GM12874 (cell line): ENCODE data around the gene RD3L.

Experiments
- TF ChIP-seq, protein P1 (sequence below): IDR thresholded peaks from 2 replicates; pipeline ENCODE4 v1.5.1; 2011; ENCODE audit warnings: low read depth, mild to moderate bottlenecking, control low read depth, low read length, moderate library complexity; ENCODE audit not compliant: insufficient read depth

The RD3L gene

DNA sequence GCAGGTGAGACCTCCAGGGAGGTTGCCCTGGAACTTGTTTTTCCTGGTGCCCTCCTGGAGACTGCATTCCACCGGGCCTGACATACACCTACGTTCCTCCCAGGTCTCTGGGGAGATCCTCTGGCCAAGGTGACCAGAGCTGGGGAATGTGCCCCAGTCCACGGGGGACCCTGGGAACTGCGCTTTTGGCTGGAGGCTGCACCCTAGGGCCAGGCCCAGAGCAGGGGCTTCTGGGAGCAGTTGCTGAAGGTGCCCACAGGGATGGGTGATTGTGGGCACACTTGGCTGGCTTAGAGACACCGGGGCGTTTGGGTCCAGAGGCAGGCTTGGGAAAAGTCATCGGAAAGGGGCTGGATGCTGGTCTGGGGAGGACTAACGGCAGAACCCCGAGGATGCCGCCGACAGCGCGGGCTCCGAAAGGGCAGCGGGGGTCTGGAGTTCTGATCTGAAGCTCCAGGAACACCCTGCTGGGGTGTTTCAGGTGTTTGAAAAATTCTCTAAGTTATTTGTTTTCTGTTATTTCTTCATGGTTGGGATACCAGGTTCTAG is 50.6 kb downstream of the RD3L start:
- TF ChIP-seq, protein P1, sequence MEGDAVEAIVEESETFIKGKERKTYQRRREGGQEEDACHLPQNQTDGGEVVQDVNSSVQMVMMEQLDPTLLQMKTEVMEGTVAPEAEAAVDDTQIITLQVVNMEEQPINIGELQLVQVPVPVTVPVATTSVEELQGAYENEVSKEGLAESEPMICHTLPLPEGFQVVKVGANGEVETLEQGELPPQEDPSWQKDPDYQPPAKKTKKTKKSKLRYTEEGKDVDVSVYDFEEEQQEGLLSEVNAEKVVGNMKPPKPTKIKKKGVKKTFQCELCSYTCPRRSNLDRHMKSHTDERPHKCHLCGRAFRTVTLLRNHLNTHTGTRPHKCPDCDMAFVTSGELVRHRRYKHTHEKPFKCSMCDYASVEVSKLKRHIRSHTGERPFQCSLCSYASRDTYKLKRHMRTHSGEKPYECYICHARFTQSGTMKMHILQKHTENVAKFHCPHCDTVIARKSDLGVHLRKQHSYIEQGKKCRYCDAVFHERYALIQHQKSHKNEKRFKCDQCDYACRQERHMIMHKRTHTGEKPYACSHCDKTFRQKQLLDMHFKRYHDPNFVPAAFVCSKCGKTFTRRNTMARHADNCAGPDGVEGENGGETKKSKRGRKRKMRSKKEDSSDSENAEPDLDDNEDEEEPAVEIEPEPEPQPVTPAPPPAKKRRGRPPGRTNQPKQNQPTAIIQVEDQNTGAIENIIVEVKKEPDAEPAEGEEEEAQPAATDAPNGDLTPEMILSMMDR = no peak

DNA sequence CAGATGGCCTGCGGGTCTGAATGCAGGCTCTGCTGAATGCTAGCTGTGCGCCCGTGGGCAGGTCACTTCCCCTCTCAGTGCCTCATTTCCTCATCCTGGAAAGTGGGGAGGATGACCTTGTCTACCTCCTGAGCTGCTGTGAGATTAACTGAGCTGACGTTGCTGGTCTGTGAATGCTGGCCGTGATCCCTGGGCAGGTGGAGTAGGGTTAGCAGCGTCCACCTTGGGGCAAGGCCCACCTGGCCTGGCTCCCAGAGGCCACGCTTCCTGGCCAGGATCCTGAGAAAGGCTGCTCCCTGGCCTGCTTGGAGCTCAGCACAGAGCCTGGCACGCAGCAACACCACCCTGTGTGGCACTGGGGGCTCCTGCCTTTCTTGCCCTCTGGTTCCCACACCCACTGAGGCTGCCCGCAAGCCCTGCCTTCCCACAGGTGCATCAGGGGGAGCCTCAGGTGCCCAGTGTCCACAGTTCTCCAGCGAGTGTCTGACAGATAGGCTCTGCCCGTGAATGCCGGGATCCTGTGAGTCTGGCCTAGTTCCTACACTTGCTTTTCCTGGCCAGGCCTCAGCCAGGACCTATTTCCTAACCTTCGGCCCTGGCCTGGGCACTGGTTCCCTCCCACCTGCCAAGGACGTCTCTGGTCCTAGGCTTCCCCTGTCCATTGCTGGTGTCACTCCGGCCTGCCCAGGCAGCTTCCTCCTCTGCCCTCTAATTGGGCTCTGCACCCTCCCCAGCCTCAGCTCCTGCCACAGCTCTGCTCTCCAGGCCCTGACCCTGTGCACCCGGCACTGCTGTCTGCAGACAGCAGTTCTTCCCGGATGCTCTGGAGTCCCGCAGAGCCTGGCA is 51.3 kb downstream of the RD3L start:
- TF ChIP-seq, protein P1 = no peak
